ENCODE data around the gene LRRC26. TPM values are rescaled to one million over a fixed set of nuclear protein-coding genes. Genes with fewer than 3 reads are reported as not detected.

Gene LRRC26
- total and polyA plus RNA-seq, 2 of the 13 experiments (the other 11 are each of a cell fraction or from before 2014, with no cell fraction given), result not detected

GRCh38 chr9:137194909-137195308 is 25.1 kb upstream of the LRRC26 start:
- DNase-seq (ENCODE audit: low spot score) (no peak), FAIRE-seq (no peak), ATAC-seq (no peak)
- in situ Hi-C loops (cut with HindIII; ENCODE audit: extremely low pct_ligation_motif_present, low pct_unique_long_range_greater_than_20kb) (no loop called here), intact Hi-C loops (cut with micrococcal nuclease; ENCODE audit: unreplicated experiment) (no loop called here)
- no peak overlapping the region for H2AFZ ChIP-seq (ENCODE audit: low read length)
- no peaks in the 10 kb centered on the region for H3K9me3 ChIP-seq (ENCODE audit: low read length)
- ChIA-PET CTCF (ENCODE audit: low intra/inter-chr PET ratio, low total read pairs) (no interaction called here), POLR2A (interaction anchor here (1.0 to 1.4 kb wide), 2 partner anchors 42 to 65 kb away, joined by 3 read pairs; no protein-coding TSS in a partner anchor)
- peaks cover 52% of the 10 kb centered on the region for H3K4me1 ChIP-seq (ENCODE audit: insufficient read depth, low read length)
- no peaks in the 10 kb centered on the region for H3K27me3 ChIP-seq (ENCODE audit: control insufficient read depth in 1 of 2, insufficient read depth in 2 of 2, low read length in 2 of 2)
- peak overlapping the region in 1 of 3 experiments; percentile 57; a peak in 2 of 6 replicates for H3K4me3 ChIP-seq (replicated peaks in 1 of 3; ENCODE audit: insufficient read depth in 1 of 3, low read depth in 2 of 3, low read length in 3 of 3)
- 58% methylated on average over 6 of the region's 10 CpGs for WGBS (ENCODE audit: low lambda C conversion rate)
- no peaks in the 10 kb centered on the region; the same call in 1 of the 2 replicates for H4K20me1 ChIP-seq (ENCODE audit: insufficient read depth, low read length)
- H3K4me2 ChIP-seq (ENCODE audit: low read depth, low read length), result peak overlapping the region; percentile 90; the same call in 1 of the 2 replicates
- no peak overlapping the region for H3K27ac ChIP-seq (ENCODE audit: extremely low read length, insufficient read depth, low read length)
- H3K9ac ChIP-seq (ENCODE audit: insufficient read depth, low read depth, low read length), result peak overlapping the region; percentile 3; the same call in 1 of the 2 replicates
- TF ChIP-seq ZNF180 (CRISPR knock-in tag; IDR thresholded peaks at IDR 0.05; ENCODE audit: borderline replicate concordance, low read depth) (no peak), AGO2 (optimal IDR thresholded peaks at IDR 0.05; ENCODE audit: low read depth, low read length) (peak; percentile 16)
- peaks cover 48% of the 10 kb centered on the region for H3K79me2 ChIP-seq (ENCODE audit: insufficient read depth, low read length)
- no TSS peak for BruUV-seq (replicated peaks)
- peaks cover 8 to 14% of the 10 kb centered on the region in 2 experiments; a peak in 3 of 5 replicates for H3K36me3 ChIP-seq (replicated peaks in 1 of 2; ENCODE audit: control insufficient read depth in 1 of 2, insufficient read depth in 2 of 2, low read length in 2 of 2)

- FAIRE-seq (no peak), ATAC-seq (no peak), DNase-seq (ENCODE audit: low spot score) (no peak)
- peaks cover 50% of the 10 kb centered on the region for H3K79me2 ChIP-seq (ENCODE audit: insufficient read depth, low read length)
- H2AFZ ChIP-seq (ENCODE audit: low read length), result no peak overlapping the region
- no peaks in the 10 kb centered on the region for H3K27me3 ChIP-seq (ENCODE audit: control insufficient read depth in 1 of 2, insufficient read depth in 2 of 2, low read length in 2 of 2)
- WGBS (ENCODE audit: low lambda C conversion rate), result 85% methylated on average over 11 of the region's 16 CpGs
- peaks cover 9 to 14% of the 10 kb centered on the region in 2 experiments; a peak in 3 of 5 replicates for H3K36me3 ChIP-seq (replicated peaks in 1 of 2; ENCODE audit: control insufficient read depth in 1 of 2, insufficient read depth in 2 of 2, low read length in 2 of 2)
- POLR2A ChIA-PET, result no interaction called here
- in situ Hi-C loops (cut with HindIII; ENCODE audit: extremely low pct_ligation_motif_present, low pct_unique_long_range_greater_than_20kb) (no loop called here), intact Hi-C loops (cut with micrococcal nuclease; ENCODE audit: unreplicated experiment) (no loop called here)
- H3K4me2 ChIP-seq (ENCODE audit: low read depth, low read length), result 0 out of 2 replicates have a peak overlapping the region, but pooled peaks have one; percentile 90
- no peak overlapping the region for H3K4me3 ChIP-seq (replicated peaks in 1 of 3; ENCODE audit: insufficient read depth in 1 of 3, low read depth in 2 of 3, low read length in 3 of 3)
- H4K20me1 ChIP-seq (ENCODE audit: insufficient read depth, low read length), result no peaks in the 10 kb centered on the region; the same call in 1 of the 2 replicates
- H3K4me1 ChIP-seq (ENCODE audit: insufficient read depth, low read length), result peaks cover 57% of the 10 kb centered on the region
- CTCF ChIA-PET (ENCODE audit: low intra/inter-chr PET ratio, low total read pairs), result no interaction called here
- H3K9me3 ChIP-seq (ENCODE audit: low read length), result no peaks in the 10 kb centered on the region
- H3K27ac ChIP-seq (ENCODE audit: extremely low read length, insufficient read depth, low read length), result no peak overlapping the region
- H3K9ac ChIP-seq (ENCODE audit: insufficient read depth, low read depth, low read length), result no peak overlapping the region
- BruUV-seq (replicated peaks), result no TSS peak
- TF ChIP-seq ZNF10 (CRISPR knock-in tag; IDR thresholded peaks at IDR 0.05; ENCODE audit: borderline replicate concordance, low read depth) (no peak), POGZ (CRISPR knock-in tag; IDR thresholded peaks at IDR 0.05) (no peak), SNRNP70 (IDR thresholded peaks at IDR 0.05; ENCODE audit: low read depth, low read length) (no peak)
- TF ChIP-seq, protein P1, sequence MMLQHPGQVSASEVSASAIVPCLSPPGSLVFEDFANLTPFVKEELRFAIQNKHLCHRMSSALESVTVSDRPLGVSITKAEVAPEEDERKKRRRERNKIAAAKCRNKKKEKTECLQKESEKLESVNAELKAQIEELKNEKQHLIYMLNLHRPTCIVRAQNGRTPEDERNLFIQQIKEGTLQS (CRISPR knock-in tag; IDR thresholded peaks at IDR 0.05), result no peak
- TF ChIP-seq, protein P2, sequence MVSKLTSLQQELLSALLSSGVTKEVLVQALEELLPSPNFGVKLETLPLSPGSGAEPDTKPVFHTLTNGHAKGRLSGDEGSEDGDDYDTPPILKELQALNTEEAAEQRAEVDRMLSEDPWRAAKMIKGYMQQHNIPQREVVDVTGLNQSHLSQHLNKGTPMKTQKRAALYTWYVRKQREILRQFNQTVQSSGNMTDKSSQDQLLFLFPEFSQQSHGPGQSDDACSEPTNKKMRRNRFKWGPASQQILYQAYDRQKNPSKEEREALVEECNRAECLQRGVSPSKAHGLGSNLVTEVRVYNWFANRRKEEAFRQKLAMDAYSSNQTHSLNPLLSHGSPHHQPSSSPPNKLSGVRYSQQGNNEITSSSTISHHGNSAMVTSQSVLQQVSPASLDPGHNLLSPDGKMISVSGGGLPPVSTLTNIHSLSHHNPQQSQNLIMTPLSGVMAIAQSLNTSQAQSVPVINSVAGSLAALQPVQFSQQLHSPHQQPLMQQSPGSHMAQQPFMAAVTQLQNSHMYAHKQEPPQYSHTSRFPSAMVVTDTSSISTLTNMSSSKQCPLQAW (CRISPR knock-in tag; IDR thresholded peaks at IDR 0.05), result no peak
Observed at GRCh38 chr9:137194388-137194787, 24.5 kb upstream of the LRRC26 start.

Data from HepG2 (cell line).